Colonic mucosa (tissue), 4 donors: ENCODE results near the gene JAM3. TPM values are rescaled to one million over a fixed set of nuclear protein-coding genes. Genes with fewer than 3 reads are reported as not detected.

Experiments
- DNase-seq: peaks from one replicate; pipeline ENCODE4 v3.0.0-alpha.2; 2020
- H3K27ac ChIP-seq: fragments of 200-600 bp; one replicate; pipeline ENCODE4 v1.8.0; 2021
- H3K27me3 ChIP-seq: fragments of 200-600 bp; one replicate; pipeline ENCODE4 v1.8.0; 2021
- H3K36me3 ChIP-seq: fragments of 200-600 bp; one replicate; pipeline ENCODE4 v1.8.0; 2021
- H3K4me1 ChIP-seq: fragments of 200-600 bp; one replicate; pipeline ENCODE4 v1.8.0; 2021; ENCODE audit warnings: mild to moderate bottlenecking
- H3K4me3 ChIP-seq: fragments of 200-600 bp; one replicate; pipeline ENCODE4 v1.8.0; 2021
- H3K9ac ChIP-seq, 2 donors: one replicate each; pipeline ENCODE4 v1.7.0; 2013; ENCODE audit warnings: control low read depth in 2 of 2, low read depth in 2 of 2, low read length in 2 of 2
- H3K9me3 ChIP-seq: fragments of 200-600 bp; one replicate; pipeline ENCODE4 v1.8.0; 2021
- intact Hi-C: fragments of 100-400 bp; cut with DNase I; formaldehyde crosslinking; loops from one replicate; pipeline ENCODE4 v1.14.1; 2022
- total RNA-seq, 2 donors: library from RNA; stranded (reverse); fragmentation: NEBNext Ultra II Directional in 1 of 2; extraction: Animal tissue kit (Norgen Biotek cat#: 25700) in 1 of 2; gene quantifications; one replicate each; pipeline ENCODE4 v1.2.1, GENCODE V29; 2021
- TF ChIP-seq, protein P1 (sequence below): fragments of 200-600 bp; IDR thresholded peaks from one replicate; pipeline ENCODE4 v1.8.0; 2022; ENCODE audit warnings: antibody characterized with exemption, mild to moderate bottlenecking
- donor health status: healthy.
- donor health status: DM: no; HTN: no; CAD: no.
- donor health status: DM: no; HTN: no; CAD: no.

Gene JAM3
- total RNA-seq, 2 donors from 2014 or later = 3.5 to 14.5 TPM

DNA sequence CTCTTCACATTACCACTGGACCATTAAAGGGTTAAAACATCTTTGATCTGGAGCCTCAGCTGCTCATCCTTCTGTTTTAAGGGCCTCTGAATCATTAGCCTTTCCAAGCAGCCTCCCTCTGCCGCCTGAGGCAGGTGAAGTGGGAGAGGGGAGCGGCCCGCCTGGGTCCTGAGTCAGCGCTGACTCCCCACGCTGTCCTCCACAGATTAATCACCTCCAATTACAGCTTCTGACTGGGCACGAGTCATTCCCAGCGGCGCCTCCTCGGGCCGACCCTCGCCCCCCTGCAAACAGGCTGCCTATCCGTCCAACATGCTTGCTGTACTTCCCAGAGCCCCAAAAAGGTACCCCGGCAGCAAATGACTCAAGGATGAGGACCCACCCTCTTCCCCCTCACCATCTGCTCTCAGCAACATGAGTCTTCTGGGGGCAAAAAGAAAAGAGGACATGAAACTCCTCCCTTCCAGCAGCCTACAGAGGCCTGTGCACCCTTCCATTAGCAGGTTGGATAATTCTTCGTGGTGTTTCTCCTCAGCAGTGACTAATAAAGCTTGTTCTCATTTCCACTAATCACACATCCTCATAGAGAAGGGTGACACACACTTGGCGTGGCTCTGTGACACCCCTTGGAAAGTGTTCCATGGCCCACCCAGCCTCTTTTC is 44.3 kb upstream of the JAM3 start:
- no peaks in the 10 kb centered on the region for H3K9me3 ChIP-seq
- TF ChIP-seq, protein P1, sequence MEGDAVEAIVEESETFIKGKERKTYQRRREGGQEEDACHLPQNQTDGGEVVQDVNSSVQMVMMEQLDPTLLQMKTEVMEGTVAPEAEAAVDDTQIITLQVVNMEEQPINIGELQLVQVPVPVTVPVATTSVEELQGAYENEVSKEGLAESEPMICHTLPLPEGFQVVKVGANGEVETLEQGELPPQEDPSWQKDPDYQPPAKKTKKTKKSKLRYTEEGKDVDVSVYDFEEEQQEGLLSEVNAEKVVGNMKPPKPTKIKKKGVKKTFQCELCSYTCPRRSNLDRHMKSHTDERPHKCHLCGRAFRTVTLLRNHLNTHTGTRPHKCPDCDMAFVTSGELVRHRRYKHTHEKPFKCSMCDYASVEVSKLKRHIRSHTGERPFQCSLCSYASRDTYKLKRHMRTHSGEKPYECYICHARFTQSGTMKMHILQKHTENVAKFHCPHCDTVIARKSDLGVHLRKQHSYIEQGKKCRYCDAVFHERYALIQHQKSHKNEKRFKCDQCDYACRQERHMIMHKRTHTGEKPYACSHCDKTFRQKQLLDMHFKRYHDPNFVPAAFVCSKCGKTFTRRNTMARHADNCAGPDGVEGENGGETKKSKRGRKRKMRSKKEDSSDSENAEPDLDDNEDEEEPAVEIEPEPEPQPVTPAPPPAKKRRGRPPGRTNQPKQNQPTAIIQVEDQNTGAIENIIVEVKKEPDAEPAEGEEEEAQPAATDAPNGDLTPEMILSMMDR = no peak
- DNase-seq = no peak
- H3K4me3 ChIP-seq = no peak overlapping the region
- H3K4me1 ChIP-seq = no peaks in the 10 kb centered on the region
- no peaks in the 10 kb centered on the region for H3K36me3 ChIP-seq
- H3K9ac ChIP-seq = no peak overlapping the region
- H3K27ac ChIP-seq = no peak overlapping the region
- H3K27me3 ChIP-seq = no peaks in the 10 kb centered on the region
- intact Hi-C loops = no loop called here

DNA sequence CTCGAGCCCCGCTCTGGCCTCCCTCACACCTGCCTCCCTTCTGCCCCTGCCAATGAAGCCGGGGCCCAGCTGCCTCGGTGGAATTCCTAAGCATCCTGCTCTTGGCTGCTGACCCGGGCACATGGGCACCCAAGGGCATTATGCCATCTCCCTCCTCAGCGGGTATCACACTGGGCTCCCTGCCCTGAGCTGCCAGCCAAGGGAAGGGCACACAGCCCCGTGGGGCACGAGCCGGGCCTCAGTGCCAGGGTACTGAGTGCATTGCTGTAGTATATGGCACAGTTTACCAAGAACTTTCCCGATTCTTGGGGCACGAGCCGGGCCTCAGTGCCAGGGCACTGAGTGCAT is 43.8 kb upstream of the JAM3 start:
- no peaks in the 10 kb centered on the region for H3K27me3 ChIP-seq
- no peak overlapping the region for H3K9ac ChIP-seq
- no peak overlapping the region for H3K27ac ChIP-seq
- no peaks in the 10 kb centered on the region for H3K4me1 ChIP-seq
- no peak overlapping the region for H3K4me3 ChIP-seq
- H3K9me3 ChIP-seq = no peaks in the 10 kb centered on the region
- TF ChIP-seq, protein P1 = no peak
- no peaks in the 10 kb centered on the region for H3K36me3 ChIP-seq
- no peak for DNase-seq
- intact Hi-C loops = no loop called here

- no peak for DNase-seq
- Histone ChIP-seq H3K4me1 (no peaks in the 10 kb centered on the region), H3K27ac (no peak overlapping the region), H3K36me3 (no peaks in the 10 kb centered on the region), H3K4me3 (no peak overlapping the region), H3K9me3 (no peaks in the 10 kb centered on the region), H3K9ac (no peak overlapping the region), H3K27me3 (no peaks in the 10 kb centered on the region)
- intact Hi-C loops = no loop called here
- TF ChIP-seq, protein P1 = no peak
These were observed 42.1 kb upstream of the JAM3 start for GRCh38 chr11:134026655-134027343.

DNA sequence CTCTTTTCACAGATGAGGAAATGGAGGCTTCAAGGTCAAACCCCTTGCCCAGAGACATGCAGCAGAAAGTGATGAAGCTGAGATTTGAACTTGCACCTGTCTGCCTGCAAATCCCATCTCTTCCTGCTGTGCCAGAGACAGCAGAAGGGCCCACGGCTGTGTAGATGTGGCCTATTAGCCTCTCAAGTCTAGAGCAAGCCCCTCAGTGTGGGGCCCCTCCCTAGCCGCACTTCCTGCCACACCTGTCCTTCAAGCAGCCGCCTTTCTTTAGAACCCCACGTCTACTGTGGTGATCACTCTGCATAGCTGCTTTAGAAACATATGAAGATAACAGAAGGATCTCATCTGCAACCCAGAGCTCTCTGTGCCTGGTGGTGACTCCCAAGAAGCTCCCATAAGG is 41.2 kb upstream of the JAM3 start:
- Histone ChIP-seq H3K36me3 (no peaks in the 10 kb centered on the region), H3K4me3 (no peak overlapping the region), H3K27me3 (no peaks in the 10 kb centered on the region), H3K9me3 (no peaks in the 10 kb centered on the region), H3K9ac (no peak overlapping the region), H3K4me1 (no peaks in the 10 kb centered on the region), H3K27ac (no peak overlapping the region)
- no peak for DNase-seq
- intact Hi-C loops = no loop called here
- TF ChIP-seq, protein P1 = no peak

DNA sequence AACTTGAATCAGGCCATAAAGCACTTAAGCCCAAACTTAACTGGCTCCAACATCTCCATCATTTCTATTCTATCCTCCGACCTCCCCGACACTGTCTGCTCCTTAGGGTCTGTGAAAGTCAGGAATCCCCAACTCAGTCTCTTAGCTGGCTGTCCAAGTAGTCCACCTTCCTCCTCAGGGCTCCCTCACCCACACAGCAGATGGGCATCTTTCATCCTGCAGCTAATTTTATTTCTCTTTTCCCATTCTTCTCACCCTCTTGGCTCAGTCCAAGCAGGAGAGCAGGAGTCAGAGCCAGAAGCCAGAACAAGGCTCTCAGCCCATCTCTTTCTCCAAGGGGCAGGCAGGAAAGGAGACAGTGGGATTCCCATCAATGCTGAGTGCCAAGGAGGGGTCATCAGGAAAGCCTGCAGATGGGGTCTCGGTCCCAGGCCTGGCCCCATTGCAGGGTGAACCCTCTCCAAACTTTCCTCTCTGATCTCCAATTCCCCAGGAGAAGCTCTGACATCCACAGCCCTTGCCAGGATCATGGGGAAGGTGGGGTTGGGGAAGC is 40.4 kb upstream of the JAM3 start:
- Histone ChIP-seq H3K4me1 (peaks cover 3% of the 10 kb centered on the region), H3K4me3 (no peak overlapping the region), H3K9ac (no peak overlapping the region), H3K27me3 (no peaks in the 10 kb centered on the region), H3K36me3 (no peaks in the 10 kb centered on the region), H3K27ac (no peak overlapping the region), H3K9me3 (no peaks in the 10 kb centered on the region)
- TF ChIP-seq, protein P1 = no peak
- no peak for DNase-seq
- intact Hi-C loops = no loop called here
